Measurements from ENCODE around the gene PEAR1. TPM values are rescaled to one million over a fixed set of nuclear protein-coding genes. Genes with fewer than 3 reads are reported as not detected.
A peak's percentile ranks its signal among the peaks of the same experiment; 100 is the strongest.

PEAR1 gene
- polyA plus RNA-seq, 1 experiment: 14.9 TPM

DNA sequence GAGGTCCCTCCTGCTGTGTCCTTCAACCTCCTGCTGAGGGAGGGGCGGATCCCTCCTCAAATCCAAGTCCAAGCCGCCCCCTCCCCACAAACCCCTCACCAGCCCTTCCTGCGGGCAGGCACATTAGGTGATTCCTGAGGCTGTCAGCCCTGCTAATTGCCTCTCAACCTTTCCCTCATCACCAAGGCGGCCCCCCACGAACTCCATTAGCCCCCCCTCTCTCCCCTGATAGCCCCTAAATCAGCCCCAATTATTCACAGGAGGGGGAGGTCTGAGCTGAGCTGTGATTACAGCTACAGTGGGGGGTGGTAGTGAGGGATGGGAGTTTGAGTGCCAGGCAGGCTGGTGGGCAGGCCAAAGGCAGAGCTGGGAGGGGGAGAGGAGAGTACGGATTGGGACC is 5.8 kb upstream of the PEAR1 start:
- no peak for DNase-seq (ENCODE audit: low read depth, low spot score)
- H3K4me3 ChIP-seq (ENCODE audit: low read depth, low read length): no peak overlapping the region
- ChIA-PET POLR2A (interaction anchor here (0.6 kb wide), 1 partner anchor 120 kb away, joined by 3 read pairs; the partner anchor contains the start of gene PRCC), CTCF (interaction anchor here (1.0 to 2.9 kb wide), 6 partner anchors 32 to 199 kb away, joined by 3 to 10 read pairs (median 4); no protein-coding TSS in a partner anchor)
- H3K27me3 ChIP-seq (ENCODE audit: control insufficient read depth, insufficient read depth, low read length): peaks cover 41% of the 10 kb centered on the region
- H3K27ac ChIP-seq (ENCODE audit: low read depth, low read length): no peak overlapping the region
- TF ChIP-seq, protein P1, sequence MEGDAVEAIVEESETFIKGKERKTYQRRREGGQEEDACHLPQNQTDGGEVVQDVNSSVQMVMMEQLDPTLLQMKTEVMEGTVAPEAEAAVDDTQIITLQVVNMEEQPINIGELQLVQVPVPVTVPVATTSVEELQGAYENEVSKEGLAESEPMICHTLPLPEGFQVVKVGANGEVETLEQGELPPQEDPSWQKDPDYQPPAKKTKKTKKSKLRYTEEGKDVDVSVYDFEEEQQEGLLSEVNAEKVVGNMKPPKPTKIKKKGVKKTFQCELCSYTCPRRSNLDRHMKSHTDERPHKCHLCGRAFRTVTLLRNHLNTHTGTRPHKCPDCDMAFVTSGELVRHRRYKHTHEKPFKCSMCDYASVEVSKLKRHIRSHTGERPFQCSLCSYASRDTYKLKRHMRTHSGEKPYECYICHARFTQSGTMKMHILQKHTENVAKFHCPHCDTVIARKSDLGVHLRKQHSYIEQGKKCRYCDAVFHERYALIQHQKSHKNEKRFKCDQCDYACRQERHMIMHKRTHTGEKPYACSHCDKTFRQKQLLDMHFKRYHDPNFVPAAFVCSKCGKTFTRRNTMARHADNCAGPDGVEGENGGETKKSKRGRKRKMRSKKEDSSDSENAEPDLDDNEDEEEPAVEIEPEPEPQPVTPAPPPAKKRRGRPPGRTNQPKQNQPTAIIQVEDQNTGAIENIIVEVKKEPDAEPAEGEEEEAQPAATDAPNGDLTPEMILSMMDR (IDR thresholded peaks at IDR 0.05; ENCODE audit: low read depth, low read length): no peak
- H3K9me3 ChIP-seq (ENCODE audit: control insufficient read depth, insufficient read depth, low read length): no peaks in the 10 kb centered on the region

DNA sequence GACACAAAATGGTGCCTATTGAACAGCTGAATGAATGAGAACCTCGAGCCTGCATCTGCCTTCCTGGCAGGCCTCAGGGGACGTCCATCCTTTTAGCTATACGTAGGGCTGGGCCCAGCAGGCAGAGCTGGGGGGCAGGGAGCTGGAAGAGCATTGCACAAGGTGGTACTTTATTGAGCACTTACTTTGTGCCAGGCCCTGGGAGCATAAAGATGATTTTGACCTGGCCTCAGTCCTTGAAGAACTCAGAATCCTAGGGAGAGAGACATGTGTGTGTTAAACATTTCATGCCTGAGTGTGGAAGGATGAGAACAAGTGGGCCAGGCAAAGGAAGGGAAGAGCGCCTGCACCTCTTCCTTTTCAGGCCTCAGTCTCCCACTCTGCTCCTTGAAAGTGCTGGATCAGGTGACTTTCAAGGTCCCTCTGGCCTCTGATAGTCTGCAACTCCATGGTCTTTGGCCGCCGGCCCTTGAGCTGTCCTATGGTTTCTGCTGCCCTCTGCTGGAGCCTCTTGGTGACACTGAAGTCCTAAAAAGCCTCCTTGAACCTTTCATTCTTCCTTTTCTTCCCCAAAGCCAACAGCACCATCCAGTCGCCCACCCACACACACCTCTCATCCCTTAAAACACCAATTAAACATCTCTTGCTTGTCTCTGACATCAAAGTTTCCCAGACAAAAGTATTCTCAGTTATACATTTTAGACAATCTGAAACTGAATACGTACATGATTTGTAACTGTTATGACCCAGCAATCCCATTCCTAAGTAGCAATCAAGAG is 3.5 kb upstream of the PEAR1 start:
- TF ChIP-seq, protein P1 (IDR thresholded peaks at IDR 0.05; ENCODE audit: low read depth, low read length): peak; percentile 90
- H3K4me3 ChIP-seq (ENCODE audit: low read depth, low read length): no peak overlapping the region
- H3K9me3 ChIP-seq (ENCODE audit: control insufficient read depth, insufficient read depth, low read length): no peaks in the 10 kb centered on the region; the same call in 1 of the 2 replicates
- no peak overlapping the region for H3K27ac ChIP-seq (ENCODE audit: low read depth, low read length)
- peaks cover 20% of the 10 kb centered on the region for H3K27me3 ChIP-seq (ENCODE audit: control insufficient read depth, insufficient read depth, low read length)
- POLR2A ChIA-PET: interaction anchor here (0.5 to 1.7 kb wide), 2 partner anchors 30 to 51 kb away, joined by 3 to 5 read pairs; no protein-coding TSS in a partner anchor
- peak; percentile 49 for DNase-seq (ENCODE audit: low read depth, low spot score)
- CTCF ChIA-PET: interaction anchor here (0.7 to 6.7 kb wide), 34 partner anchors 9 to 206 kb away, joined by 3 to 108 read pairs (median 6); partner anchors contain the start of genes CRABP2, HDGF, INSRR and ISG20L2

DNA sequence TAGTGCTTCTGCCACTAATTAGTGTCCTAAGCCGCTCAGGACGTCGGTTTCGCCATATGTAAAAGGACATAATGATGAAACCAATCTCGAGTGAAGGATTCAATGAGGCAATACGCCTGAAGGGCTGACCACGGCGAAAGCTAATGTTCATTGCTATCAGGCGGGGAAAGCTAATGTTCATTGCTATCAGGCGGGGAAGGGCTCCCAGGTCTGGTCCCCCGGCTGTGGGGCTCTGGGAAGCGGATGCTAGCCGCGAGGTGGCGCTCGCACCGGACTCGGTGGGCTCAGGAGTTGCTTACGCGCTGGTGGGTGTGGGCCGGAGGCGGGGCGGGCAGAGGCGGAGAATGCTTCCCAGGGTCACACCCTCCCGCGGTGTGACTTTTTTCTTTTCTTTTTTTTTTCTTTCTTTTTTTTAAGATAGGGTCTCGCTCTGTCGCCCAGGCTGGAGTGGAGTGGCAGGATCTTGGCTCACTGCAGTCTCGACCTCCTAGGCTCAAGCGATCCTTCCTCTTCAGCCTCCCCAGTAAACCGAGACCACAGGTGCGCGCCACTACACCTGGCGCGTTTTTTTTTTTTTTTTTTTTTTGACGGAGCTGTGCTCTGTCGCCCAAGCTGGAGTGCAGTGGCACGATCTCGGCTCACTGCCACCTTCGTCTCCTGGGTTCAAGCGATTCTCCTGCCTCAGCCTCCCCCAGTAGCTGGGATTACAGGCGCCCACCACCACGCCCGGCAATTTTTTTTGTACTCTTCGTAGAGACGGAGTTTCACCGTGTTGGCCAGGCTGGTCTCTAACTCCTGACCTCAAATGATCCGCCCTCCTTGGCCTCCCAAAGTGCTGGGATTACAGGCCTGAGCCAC is 1.1 kb upstream of the PEAR1 start:
- POLR2A ChIA-PET: interaction anchor here (1.0 kb wide), 1 partner anchor 35 kb away, joined by 4 read pairs; no protein-coding TSS in a partner anchor
- Histone ChIP-seq H3K4me3 (ENCODE audit: low read depth, low read length) (peak overlapping the region; percentile 41), H3K9me3 (ENCODE audit: control insufficient read depth, insufficient read depth, low read length) (no peaks in the 10 kb centered on the region; the same call in 1 of the 2 replicates), H3K27me3 (ENCODE audit: control insufficient read depth, insufficient read depth, low read length) (peaks cover 6% of the 10 kb centered on the region), H3K27ac (ENCODE audit: low read depth, low read length) (peak overlapping the region; percentile 61)
- peak; percentile 68 for DNase-seq (ENCODE audit: low read depth, low spot score)
- TF ChIP-seq, protein P1 (IDR thresholded peaks at IDR 0.05; ENCODE audit: low read depth, low read length): peak; percentile 82
- CTCF ChIA-PET: interaction anchor here (0.5 to 6.7 kb wide), 38 partner anchors 8 to 514 kb away, joined by 3 to 108 read pairs (median 4); partner anchors contain the start of genes ISG20L2, LRRC71, METTL25B and MRPL24

DNA sequence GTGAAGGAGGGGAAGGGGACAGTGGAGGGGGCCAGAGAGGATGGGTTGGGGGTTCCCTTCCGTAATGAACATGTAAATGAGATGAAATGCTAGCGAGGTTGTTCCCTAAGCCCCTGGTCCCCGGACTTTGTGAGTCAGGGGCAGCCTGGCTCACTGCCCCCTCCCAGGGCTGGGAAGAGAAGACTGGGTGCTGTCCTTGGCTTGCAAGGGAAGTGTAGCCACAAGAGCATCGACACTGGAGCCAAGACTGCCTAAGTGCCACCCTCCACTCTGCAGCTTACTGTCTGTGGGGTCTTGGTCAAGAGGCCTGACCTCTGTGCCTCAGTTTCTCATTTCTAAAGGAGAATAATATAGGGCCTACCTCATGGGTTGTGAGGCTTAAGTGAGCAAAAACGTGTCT is 483 bp downstream of the PEAR1 start:
- Histone ChIP-seq H3K27ac (ENCODE audit: low read depth, low read length) (peak overlapping the region; percentile 47), H3K27me3 (ENCODE audit: control insufficient read depth, insufficient read depth, low read length) (peaks cover under 1% of the 10 kb centered on the region), H3K4me3 (ENCODE audit: low read depth, low read length) (peak overlapping the region; percentile 65), H3K9me3 (ENCODE audit: control insufficient read depth, insufficient read depth, low read length) (no peaks in the 10 kb centered on the region; the same call in 1 of the 2 replicates)
- ChIA-PET CTCF (interaction anchor here (1.1 to 6.7 kb wide), 4 partner anchors 8 to 168 kb away, joined by 3 to 108 read pairs (median 33); partner anchors contain the start of gene LRRC71), POLR2A (no interaction called here)
- no peak for DNase-seq (ENCODE audit: low read depth, low spot score)
- TF ChIP-seq, protein P1 (IDR thresholded peaks at IDR 0.05; ENCODE audit: low read depth, low read length): no peak

Data from AG04450 (cell line).